ENCODE results near the gene HS3ST3B1.

DNA sequence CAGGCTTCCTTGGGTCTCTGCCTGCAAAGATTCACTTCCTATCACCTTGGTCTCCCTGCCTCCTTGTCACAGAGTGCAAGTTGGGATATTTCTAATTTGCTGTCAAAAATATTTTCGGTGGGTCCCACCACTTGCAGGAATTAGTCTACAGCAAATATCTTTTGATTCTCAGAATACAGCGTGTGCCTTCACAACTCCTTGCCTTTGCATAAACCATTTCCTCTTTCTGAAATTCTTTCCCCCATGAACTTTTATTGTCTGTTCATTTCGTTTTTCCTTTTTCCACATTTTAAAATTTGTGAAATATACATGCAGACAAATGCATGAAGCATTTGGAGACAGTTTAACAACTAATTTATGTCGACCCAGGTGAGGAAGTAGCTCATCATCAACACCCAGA is 60.0 kb downstream of the HS3ST3B1 start:
- TF ChIP-seq ZFX (IDR thresholded peaks at IDR 0.05) (no peak), CTCF (conservative IDR thresholded peaks at IDR 0.05) (no peak)

Measured in C4-2B (cell line).